ENCODE data around the gene ALDOA. TPM values are rescaled to one million over a fixed set of nuclear protein-coding genes. Genes with fewer than 3 reads are reported as not detected.
A peak's percentile ranks its signal among the peaks of the same experiment; 100 is the strongest.

ALDOA gene
- total and polyA plus RNA-seq, 9 of the 15 experiments (the other 6 are each of a cell fraction or from before 2014, with no cell fraction given): 311 to 2,224 (median 1,293) TPM

- 0 out of 2 replicates have a peak, but pooled peaks have one; percentile 45 for TF ChIP-seq TAF7 (tag; IDR thresholded peaks at IDR 0.05)
- 0 out of 2 replicates have a peak, but pooled peaks have one; percentile 43 for TF ChIP-seq HLTF (IDR thresholded peaks at IDR 0.05)
- peak; percentile 0; the same call in 1 of the 2 replicates for TF ChIP-seq ZNF324 (CRISPR knock-in tag; IDR thresholded peaks at IDR 0.05)
- no peak for TF ChIP-seq LCOR (CRISPR knock-in tag; IDR thresholded peaks at IDR 0.05)
- no peak for TF ChIP-seq YBX1 (IDR thresholded peaks at IDR 0.05)
- TF ChIP-seq DPF2 (IDR thresholded peaks at IDR 0.05): peak; percentile 30
- TF ChIP-seq CEBPB (tag; IDR thresholded peaks at IDR 0.05): peak; percentile 46; the same call in 1 of the 2 replicates
- TF ChIP-seq SIN3B (IDR thresholded peaks at IDR 0.05; ENCODE audit: low read depth): peak; percentile 40; the same call in 1 of the 2 replicates
- peak; percentile 97 for TF ChIP-seq CHD1 (IDR thresholded peaks at IDR 0.05; ENCODE audit: low read length)
- no peak for TF ChIP-seq GATAD2B (IDR thresholded peaks at IDR 0.05; ENCODE audit: borderline replicate concordance)
- TF ChIP-seq HDAC1 (IDR thresholded peaks at IDR 0.05): peak in 1 of 2 experiments; percentile 83; a peak in 2 of 4 replicates
- no peak; the same call in none of the 2 replicates for TF ChIP-seq POLR2A (conservative IDR thresholded peaks at IDR 0.05)
- TF ChIP-seq NFE2 (IDR thresholded peaks at IDR 0.05; ENCODE audit: low read depth): peak; percentile 90
- peak; percentile 73; the same call in 1 of the 2 replicates for TF ChIP-seq SRSF3 (IDR thresholded peaks at IDR 0.05; ENCODE audit: insufficient read depth, low read length)
- no peak for TF ChIP-seq CSDE1 (IDR thresholded peaks at IDR 0.05)
- 0 out of 2 replicates have a peak, but pooled peaks have one; percentile 21 for TF ChIP-seq ZBTB34 (CRISPR knock-in tag; IDR thresholded peaks at IDR 0.05)
- no peak for TF ChIP-seq NR1H2 (CRISPR knock-in tag; IDR thresholded peaks at IDR 0.05)
- no peak for TF ChIP-seq ZNF347 (CRISPR knock-in tag; IDR thresholded peaks at IDR 0.05; ENCODE audit: low read depth)
- TF ChIP-seq ZNF77 (CRISPR knock-in tag; IDR thresholded peaks at IDR 0.05): 0 out of 2 replicates have a peak, but pooled peaks have one; percentile 7
- 0 out of 2 replicates have a peak, but pooled peaks have one; percentile 12 for TF ChIP-seq STAT6 (CRISPR knock-in tag; IDR thresholded peaks at IDR 0.05)
- TF ChIP-seq EGR1 (conservative IDR thresholded peaks at IDR 0.05): peak; percentile 80
- peak; percentile 95 for TF ChIP-seq ESRRA (IDR thresholded peaks at IDR 0.05; ENCODE audit: borderline replicate concordance, low read depth)
- no peak for TF ChIP-seq NR3C1 (CRISPR knock-in tag; IDR thresholded peaks at IDR 0.05)
- TF ChIP-seq GTF2E2 (tag; IDR thresholded peaks at IDR 0.05): 0 out of 2 replicates have a peak, but pooled peaks have one; percentile 14
- 0 out of 2 replicates have a peak, but pooled peaks have one; percentile 14 for TF ChIP-seq NFXL1 (CRISPR knock-in tag; IDR thresholded peaks at IDR 0.05)
- TF ChIP-seq ZNF717 (CRISPR knock-in tag; IDR thresholded peaks at IDR 0.05): 0 out of 2 replicates have a peak, but pooled peaks have one; percentile 57
- TF ChIP-seq FOXK2 (conservative IDR thresholded peaks at IDR 0.05 in 1 of 2, IDR thresholded peaks at IDR 0.05 in 1 of 2; ENCODE audit: low read depth in 2 of 2): no peak
These were observed 592 bp downstream of the ALDOA start (continued) for GRCh38 chr16:30065943-30066760.

All from K562 (cell line).